Peyer's patch (tissue), 4 donors: ENCODE data around the gene CSH1.

ENCODE experiments used
- POLR2A ChIP-seq, 2 donors: fragments of 450-650 bp; IDR thresholded peaks; one replicate each; pipeline ENCODE4 v1.5.1; 2017; ENCODE audit warnings: antibody characterized with exemption in 2 of 2, mild to moderate bottlenecking in 2 of 2, moderate library complexity in 2 of 2
- TF ChIP-seq, protein P1 (sequence below), 6 experiments: fragments of 450-650 bp in 4 of 6; fragments of 200-600 bp in 2 of 6; sonication (generic) in 1 of 6; IDR thresholded peaks; one replicate each; pipeline ENCODE4 v1.5.1; 2017 to 2019; ENCODE audit warnings: antibody characterized with exemption in 6 of 6, mild to moderate bottlenecking in 3 of 6, moderate library complexity in 1 of 6

DNA sequence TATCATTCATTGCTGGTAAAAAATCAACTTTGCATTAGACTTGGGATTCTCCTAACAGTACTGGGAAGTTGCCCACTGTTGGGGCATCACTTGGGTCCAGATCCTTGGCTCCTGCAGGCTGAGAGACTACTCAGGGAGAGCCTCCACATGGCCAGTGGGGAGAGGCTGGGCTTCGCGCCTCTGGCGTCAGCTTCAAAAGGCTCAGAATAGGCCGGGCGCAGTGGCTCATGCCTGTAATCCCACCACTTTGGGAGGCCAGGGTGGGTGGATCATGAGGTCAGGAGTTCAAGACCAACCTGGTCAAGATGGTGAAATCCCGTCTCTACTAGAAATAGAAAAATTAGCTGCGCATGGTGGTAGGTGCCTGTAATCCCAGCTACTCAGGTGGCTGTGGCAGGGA, 18.1 kb upstream of the CSH1 start:
- TF ChIP-seq, protein P1, sequence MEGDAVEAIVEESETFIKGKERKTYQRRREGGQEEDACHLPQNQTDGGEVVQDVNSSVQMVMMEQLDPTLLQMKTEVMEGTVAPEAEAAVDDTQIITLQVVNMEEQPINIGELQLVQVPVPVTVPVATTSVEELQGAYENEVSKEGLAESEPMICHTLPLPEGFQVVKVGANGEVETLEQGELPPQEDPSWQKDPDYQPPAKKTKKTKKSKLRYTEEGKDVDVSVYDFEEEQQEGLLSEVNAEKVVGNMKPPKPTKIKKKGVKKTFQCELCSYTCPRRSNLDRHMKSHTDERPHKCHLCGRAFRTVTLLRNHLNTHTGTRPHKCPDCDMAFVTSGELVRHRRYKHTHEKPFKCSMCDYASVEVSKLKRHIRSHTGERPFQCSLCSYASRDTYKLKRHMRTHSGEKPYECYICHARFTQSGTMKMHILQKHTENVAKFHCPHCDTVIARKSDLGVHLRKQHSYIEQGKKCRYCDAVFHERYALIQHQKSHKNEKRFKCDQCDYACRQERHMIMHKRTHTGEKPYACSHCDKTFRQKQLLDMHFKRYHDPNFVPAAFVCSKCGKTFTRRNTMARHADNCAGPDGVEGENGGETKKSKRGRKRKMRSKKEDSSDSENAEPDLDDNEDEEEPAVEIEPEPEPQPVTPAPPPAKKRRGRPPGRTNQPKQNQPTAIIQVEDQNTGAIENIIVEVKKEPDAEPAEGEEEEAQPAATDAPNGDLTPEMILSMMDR (IDR thresholded peaks at IDR 0.05): no peak
- no peak for TF ChIP-seq POLR2A (IDR thresholded peaks at IDR 0.05)
